Stimulated activated CD8-positive, alpha-beta memory T cell treated with anti-CD3 and anti-CD28 coated beads, Interleukin-4, amount 100 ng/mL, for 1 hour (primary cell): ENCODE results near the gene SERPINB7.
"Not testable (repeated sequence)": the region's sequence is repeated elsewhere in the genome, so short reads cannot be mapped to it uniquely, and the experiment has no call there.

ENCODE experiments used
- DNase-seq, 2 donors: peaks; one replicate each; pipeline ENCODE4 v3.0.0-alpha.2; 2020; ENCODE audit warnings: low read depth in 2 of 2, low spot score in 1 of 2

The SERPINB7 gene

GRCh38 chr18:63775166-63775730 is at the start of gene SERPINB7:
TSS of gene SERPINB7 (plus strand) at chr18:63775418. CDS start at chr18:63782373, 6,955 bp downstream.
- DNase-seq: no peak

- no peak for DNase-seq
Observed at GRCh38 chr18:63725682-63726480, 49.3 kb upstream of the SERPINB7 start.

DNA sequence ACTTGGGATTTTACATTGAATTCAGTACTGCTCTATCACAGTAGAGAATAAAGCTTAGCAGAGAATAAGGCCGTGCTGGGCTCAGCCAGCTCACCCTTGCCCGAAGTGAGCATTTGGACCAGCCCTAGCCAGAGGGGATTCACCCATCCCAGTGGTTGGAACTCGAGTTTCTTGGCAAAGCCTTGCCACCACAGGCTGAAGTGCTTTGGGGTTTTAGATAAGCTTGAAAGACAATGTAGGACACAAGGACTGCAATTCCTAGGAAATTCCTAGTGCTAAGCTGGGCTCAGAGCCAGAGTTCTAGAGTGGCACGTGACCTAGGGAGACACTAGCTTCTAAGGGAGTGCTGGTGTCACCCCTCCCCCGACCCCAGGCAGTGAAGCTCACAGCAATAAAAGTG is 44.4 kb upstream of the SERPINB7 start:
- DNase-seq: no peak

DNA sequence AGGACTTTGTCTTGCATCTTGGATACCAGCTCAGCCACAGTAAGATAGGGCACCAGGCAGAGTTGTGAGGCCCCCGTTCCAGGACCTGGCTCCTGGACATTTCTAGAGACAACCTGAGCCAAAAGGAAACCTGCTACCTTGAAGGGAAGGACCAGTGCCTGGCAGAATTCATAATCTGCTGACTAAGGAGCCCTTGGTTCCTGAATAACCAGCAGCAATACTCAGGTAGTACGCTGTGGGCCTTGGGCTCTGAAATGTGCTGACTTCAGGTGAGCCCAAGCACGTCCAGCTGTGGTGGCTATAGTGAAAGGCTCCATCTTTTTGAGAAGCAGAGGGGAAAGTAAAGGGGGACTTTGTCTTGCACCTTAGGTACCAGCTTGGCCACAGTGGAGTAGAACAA is 44.0 kb upstream of the SERPINB7 start:
- no peak for DNase-seq

GRCh38 chr18:63736876-63737275 is 38.3 kb upstream of the SERPINB7 start:
- no peak for DNase-seq

DNA sequence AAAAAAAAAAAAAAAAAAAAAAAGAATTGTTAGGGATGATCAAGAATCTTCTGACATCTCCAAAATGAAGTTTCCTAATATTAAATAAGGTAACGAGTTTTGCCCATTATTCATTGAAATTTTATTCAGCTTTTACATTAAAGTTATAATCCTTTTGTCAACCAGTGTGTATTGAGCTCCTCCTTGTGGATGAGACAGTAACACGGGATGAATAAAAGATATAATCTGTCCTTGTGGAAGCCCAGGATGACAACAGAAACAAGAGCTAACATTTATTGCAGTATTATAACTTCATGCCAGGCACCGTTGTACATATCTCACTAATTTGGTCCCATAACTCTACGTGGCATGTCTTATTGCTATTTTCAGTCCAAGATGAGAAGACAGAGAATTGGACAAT is 33.4 kb upstream of the SERPINB7 start:
- no peak for DNase-seq

- no peak for DNase-seq
Observed at GRCh38 chr18:63747006-63747405, 28.2 kb upstream of the SERPINB7 start.

- no peak for DNase-seq
Observed at GRCh38 chr18:63749489-63749888, 25.7 kb upstream of the SERPINB7 start.

- no peak for DNase-seq
Observed at GRCh38 chr18:63752636-63753035, 22.6 kb upstream of the SERPINB7 start.

DNA sequence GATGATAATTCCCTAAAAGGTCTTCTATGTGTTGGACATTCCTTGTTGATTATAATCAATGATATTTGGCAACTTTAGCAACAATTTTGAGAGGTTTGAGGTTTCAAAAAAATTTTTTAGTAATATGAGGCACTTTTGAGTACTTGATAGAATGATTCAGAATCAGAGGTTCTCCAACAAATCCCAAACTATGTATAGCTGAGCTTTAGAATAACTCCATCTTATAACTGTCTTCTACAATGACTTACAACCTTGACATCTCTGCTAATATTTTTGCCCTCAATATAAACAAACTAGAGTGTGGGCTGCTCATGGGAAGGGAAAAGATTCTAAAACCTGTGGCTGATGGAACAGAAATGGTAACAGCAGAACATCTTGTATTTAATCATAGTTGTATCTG is 21.5 kb upstream of the SERPINB7 start:
- DNase-seq: no peak

DNA sequence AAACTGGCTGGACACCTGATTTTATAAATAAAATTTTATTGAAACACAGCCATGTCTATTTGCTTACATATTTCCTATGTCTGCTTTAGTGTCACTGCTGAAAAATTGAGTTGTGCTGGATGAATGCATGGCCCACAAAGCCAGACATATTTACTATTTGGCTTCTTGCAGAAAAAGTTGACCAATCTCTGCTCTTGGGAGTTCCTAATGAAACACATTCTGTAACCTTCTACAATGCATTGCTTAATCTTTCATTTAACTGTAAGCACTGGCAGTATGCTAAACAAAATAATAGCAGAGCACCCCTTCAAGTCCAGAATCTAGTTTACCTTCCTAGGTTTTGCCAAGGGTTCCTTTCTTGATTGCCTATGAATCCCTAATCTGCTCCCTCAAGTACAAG is 17.7 kb upstream of the SERPINB7 start:
- no peak for DNase-seq

DNA sequence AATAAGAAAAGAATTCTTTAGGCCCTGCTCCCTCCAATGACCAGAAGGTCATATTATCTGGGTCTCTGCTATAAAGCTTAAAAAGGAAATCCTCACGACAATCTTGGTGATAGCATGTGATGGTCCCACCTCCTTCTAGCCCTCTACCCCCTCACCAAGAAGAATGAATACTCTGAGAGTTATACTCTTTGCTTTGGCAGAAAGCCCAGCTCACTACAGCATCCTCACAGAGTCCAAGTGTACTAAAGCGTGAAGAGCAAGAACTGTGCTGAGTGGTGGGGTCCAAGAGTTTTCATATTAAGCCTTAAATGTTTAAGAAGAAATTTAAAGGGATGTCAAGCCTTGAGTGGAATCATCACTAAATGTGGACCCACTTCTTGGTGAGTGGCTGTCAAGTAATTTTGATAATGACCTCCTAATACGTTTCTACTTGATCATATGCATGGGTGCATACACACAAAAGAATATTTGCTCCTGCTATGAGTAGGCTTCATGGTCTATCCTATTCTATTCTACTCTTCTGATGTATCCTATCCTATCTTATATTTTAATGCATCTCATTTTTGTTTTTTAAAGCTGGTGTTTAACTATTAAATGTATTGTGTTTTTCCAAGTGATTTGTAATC is 16.5 kb upstream of the SERPINB7 start:
- no peak for DNase-seq

GRCh38 chr18:63759786-63760185 is 15.4 kb upstream of the SERPINB7 start:
- DNase-seq: not testable (repeated sequence)

GRCh38 chr18:63762518-63762917 is 12.7 kb upstream of the SERPINB7 start:
- no peak for DNase-seq

GRCh38 chr18:63763831-63764600 is 11.2 kb upstream of the SERPINB7 start:
- no peak for DNase-seq

GRCh38 chr18:63765837-63766236 is 9.4 kb upstream of the SERPINB7 start:
- no peak for DNase-seq

- DNase-seq: no peak
Observed at GRCh38 chr18:63773551-63773950, 1.7 kb upstream of the SERPINB7 start.

- DNase-seq: no peak
Observed at GRCh38 chr18:63774511-63774910, 707 bp upstream of the SERPINB7 start.

DNA sequence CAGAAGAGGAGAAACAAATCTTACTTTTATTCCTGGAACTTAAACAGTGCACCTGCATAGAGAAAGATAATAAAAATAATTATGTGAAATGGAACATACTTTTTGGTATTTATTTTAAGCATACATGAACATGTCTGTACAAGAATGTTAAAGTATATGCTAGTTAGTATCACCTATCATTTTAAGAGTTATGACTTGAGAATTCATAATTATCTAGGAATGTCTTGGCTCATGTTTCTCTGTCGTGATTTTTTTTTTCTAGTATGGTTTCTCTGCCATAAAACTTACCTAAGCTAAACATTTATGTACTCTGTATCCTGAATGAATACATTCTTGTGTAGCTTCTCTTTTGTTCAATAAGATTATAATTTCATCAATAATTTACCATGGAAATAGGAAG is 4.2 kb downstream of the SERPINB7 start:
- DNase-seq: no peak

GRCh38 chr18:63783394-63783793 is 8.2 kb downstream of the SERPINB7 start:
- DNase-seq: no peak

- DNase-seq: no peak
Observed at GRCh38 chr18:63784787-63785452, 9.7 kb downstream of the SERPINB7 start.
